GM21619 (cell line): ENCODE data around the gene TRMT44.
"Not testable (repeated sequence)": the region's sequence is repeated elsewhere in the genome, so short reads cannot be mapped to it uniquely, and the experiment has no call there.

Experiments
- ATAC-seq: cut with Tn5 transposase; IDR thresholded peaks from one replicate; pipeline ENCODE4 v1.9.1; 2021; ENCODE audit not compliant: unreplicated experiment

The TRMT44 gene

DNA sequence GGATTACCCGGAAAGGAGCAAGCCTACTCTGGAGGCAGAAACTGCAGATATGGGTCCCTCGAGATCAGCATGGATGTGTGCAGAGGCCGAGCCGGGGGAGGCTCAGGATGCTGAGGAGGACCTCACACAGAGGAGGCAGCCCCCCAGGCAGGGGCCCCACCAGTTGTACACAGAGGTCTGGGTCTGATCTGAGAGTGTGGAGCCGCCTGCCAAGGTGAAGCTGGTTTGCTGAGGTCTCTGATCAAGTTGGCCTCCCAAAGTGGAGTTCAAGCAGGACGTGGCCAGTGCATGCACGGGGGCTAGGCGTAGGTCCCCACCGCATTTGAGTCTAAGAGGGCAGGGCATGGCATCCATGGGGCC is 35.1 kb upstream of the TRMT44 start:
- ATAC-seq = no peak

DNA sequence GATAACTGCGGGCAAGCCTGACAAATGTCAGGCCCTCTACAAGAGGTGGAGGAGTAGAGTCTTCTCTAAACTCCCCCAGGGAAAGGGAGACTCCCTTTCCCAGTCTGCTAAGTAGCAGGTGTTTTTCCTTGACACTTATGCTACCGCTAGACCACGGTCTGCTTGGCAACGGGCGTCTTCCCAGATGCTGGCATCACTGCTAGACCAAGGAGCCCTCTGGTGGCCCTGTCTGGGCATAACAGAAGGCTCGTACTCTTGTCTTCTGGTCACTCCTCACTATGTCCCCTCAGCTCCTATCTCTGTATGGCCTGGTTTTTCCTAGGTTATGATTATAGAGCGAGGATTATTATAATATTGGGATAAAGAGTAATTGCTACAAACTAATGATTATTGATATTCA is 33.7 kb upstream of the TRMT44 start:
- ATAC-seq = not testable (repeated sequence)

DNA sequence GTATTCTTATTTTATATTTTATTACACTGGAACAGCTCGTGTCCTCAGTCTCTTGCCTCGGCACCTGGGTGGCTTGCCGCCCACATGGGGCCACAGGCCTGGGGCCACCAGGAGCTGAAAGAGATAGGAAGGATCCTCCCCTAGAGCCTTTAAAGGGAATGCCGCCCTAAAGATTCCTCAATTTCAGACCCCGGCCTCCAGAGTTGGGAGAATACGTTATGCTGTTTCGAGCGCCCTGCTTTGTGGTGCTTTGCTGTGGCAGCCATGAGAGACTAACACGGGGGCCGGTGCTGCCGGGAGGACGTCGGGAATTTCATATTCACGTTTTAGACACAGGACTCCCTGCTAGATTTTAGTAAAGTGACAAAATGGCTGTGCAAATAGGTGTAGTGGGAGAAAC is 33.3 kb upstream of the TRMT44 start:
- no peak for ATAC-seq

DNA sequence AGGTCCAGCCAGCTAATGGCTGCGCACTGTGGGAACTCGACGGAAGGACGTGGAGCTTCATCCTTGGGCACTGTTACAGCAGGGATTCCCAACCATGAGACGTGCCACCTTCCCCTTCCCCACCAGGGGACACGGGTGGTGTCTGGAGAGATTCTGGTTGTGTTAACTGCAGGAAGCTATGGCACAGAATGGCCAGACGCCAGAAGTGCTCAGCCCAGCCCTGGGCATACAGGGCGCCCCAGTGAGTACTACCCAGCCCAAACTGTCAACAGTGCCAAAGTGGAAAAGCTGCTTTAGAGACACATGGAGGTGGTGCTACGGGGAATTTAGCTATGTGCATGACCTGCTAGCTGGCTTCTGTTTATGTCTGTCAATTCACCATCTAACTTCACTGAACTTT is 32.8 kb upstream of the TRMT44 start:
- ATAC-seq = no peak

DNA sequence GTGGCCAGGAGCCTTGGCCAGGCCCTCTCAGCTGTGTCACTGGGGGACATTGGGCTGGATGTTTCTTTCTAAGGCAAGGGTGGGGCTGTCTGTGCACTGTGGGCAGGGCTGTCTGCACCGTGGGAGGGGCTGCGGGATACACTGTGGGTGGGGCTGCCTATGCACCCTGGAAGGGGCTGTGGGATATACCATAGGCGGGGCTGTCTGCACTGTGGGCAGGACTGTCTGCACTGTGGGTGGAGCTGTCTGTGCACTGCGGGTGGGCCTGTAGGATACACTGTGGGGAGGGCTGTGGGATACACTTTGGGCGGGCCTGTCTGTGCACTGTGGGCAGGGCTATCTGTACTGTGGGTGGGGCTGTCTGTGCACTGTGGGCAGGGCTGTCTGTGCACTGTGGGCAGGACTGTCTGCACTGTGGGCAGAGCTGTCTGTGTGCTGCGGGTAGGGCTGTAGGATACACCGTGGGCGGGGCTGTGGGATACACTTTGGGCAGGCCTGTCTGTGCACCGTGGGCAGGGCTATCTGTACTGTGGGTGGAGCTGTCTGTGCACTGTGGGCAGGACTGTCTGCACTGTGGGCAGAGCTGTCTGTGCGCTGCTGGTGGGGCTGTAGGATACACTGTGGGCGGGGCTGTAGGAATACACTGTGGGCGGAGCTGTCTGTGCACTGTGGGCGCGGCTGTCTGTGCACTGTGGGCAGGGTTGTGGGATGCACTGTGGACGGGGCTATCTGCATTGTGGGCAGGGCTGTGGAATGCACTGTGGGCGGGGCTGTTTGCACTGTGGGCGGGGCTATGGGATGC is 31.1 kb upstream of the TRMT44 start:
- ATAC-seq = no peak

DNA sequence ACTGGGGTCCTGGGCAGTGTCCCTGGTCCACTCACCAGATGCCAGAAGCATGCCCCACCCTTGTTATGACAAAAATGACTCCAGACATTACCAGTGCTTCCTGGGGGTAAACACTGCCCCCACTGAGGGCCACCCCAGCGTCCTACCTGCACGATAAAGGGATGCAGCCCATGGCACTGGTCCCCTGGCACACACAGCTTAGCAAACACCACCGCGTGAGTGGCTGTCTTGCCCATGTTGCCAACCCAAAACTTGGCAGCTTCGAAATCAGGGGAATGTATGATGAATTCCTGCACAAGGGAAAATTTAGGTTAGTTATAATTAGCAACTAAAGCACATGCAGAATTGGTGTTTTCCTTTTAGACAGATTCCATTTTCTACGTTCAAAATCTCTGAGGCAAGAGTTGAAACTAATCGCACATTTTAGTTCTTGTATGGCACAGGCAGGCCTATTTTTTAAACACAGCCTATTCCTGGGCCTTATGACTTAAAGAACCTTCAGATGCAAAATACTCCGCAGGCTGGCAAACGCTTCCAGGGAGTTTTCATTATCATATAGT is 30.4 kb upstream of the TRMT44 start:
- ATAC-seq = no peak

DNA sequence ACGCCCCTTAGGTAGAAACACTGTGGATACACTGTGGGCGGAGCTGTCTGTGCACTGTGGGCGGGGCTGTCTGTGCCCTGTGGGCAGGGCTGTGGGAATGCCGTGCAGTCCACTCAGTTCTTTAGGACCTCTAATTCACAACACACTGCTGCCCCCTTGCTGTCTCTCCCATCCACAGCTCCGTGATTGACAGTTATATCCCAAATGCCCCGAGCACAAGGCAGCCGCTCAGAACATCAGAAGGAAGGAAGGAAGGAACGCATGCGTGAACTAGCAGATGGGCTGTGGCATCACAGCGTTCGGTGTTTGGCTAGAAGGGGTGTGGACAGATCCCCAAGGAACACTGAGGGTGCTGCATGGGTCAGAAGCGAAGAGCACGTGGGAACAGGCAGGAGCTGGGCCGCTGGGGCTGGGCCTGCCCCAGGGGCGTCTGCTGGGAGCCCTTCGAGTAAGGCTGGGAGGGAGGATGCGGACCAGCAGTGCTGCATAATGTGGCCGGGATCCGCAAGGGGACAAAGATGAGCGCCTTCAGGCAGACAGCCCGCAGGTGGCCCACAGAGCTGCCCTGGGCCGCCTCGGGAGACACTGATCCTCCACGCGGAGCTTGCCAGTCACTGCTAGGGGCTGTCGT is 29.8 kb upstream of the TRMT44 start:
- ATAC-seq = no peak

DNA sequence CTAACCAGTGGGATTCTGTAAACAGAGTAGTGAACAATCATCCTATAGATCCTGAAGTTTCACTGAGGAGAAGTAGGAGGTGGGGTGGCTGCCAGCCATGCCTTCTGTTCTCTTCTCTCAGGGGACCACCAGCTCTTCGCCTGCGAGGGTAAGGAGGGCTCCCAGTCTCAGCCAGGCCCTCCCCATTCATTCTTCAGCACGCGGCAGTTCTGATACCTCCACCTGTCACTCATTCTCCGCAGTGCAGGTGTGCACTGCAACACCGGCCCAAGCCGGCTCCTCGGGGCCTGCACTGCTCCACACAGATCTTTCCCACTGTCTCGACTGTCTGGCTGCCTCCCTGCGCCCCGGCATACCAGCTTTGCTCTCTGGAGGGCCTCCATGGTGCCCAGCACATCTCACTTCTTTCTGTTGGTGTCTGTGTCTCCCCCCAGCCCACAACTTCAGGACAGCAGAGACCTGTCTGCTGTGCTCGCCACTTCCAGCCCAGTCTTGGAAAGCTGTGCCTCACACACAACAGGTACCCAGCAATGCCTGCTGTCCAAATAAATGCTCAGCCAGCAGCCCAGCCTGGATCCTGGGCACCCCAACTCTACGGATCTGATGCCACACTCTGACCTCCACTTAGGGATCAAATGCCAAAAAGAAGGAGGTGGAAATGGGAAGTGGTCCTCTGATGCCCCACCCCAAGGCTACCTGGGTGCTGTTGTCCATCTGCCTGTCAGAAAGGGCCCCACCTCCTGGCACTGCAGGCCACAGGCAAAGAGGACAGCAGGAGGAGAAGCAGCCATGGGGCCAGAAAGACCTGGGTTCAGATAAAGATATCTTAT is 29.0 kb upstream of the TRMT44 start:
- ATAC-seq = no peak

DNA sequence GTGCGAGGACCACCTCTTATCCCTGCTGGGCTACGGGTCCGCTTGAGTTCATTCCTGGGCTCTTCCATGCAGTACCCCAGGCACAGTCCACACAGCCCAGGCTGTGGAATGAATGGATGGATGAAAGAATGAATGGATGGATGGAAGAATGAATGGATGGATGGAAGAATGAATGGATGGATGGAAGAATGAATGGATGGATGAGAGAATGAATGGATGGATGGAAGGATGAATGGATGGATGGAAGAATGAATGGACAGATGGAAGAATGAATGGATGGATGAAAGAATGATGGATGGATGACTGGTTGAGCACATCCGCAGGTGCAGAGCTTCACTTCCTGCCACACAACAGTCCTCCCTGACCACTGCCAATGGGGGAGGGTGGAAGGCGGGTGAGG is 28.3 kb upstream of the TRMT44 start:
- no peak for ATAC-seq

DNA sequence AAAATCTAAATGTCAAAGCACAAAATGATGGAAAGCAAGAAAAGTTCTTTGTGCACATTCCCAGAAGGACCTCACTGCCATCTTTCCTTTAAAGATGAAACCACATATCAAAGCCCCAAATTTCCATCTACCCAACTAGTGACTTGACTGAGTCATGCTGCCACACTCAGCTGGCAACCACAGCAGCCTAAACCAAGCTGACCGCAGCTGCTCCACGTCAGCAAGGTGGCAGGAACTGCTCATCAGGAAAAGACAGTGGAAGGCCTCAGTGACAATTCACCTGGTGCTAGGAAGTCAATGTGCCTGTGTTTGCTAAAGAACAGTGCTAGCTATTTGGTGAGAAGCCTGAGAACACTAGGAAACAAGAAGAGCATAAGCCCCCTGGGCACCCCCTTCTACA is 26.2 kb upstream of the TRMT44 start:
- no peak for ATAC-seq

DNA sequence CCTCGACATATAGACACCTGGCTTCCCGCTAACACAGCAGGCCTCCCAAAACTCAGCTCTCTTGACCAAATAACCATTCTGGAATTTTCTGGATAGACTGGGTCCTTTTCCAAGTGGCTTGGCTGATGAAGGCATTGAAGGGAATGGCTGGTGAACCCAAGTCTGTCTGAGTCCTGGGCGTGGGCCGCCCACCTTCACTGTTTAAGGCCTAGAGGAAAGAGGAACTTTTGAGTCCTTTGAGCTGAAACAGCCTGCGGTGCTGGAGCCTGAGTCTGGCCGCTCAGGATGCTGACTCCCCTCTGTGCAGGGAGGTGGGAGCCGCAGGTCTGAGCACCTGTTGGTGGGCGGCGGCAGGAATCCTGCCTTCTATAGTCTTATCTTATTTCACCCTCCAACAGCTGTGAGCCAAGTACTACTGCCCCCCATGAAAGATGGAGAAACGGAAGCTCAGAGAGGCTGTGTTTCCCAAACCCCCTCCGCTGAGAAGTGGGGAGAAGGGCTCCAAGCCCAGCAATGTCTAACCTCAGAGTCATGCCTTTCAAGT is 23.4 kb upstream of the TRMT44 start:
- no peak for ATAC-seq

DNA sequence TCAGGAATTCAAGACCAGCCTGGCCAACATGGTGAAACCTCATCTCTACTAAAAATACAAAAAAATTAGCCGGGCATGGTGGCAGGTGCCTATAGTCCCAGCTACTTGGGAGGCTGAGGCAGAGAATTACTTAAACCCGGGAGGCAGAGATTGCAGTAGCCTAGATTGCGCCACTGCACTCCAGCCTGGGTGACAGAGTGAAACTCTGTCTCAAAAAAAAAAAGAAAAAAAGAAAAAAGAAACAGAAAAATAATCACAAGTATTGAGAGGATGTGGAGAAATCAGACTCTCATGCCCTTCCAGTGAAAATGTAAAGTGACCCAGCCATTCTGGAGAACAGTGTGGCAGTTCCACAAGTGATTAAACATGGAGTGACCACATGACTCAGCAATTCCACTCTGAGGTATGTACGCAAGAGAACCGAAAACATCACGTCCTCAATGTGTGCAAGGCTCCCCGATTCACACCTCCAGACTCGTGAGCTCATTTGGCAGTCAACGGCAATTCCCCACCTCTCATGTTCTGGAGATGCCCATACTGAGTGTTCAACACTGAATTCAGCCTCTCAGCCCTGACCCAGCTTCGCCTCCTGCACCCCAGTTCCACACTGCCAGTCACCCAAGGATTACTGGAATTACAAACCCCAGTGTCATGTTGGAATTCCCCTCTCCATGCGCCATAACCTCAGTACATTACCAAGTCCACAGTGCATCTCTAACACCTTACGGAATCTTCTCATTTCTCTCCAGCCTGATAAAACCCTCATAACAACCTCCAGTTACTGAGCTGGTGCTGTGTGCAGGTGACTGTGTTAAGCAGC is 21.1 kb upstream of the TRMT44 start:
- peak; percentile 77 for ATAC-seq

DNA sequence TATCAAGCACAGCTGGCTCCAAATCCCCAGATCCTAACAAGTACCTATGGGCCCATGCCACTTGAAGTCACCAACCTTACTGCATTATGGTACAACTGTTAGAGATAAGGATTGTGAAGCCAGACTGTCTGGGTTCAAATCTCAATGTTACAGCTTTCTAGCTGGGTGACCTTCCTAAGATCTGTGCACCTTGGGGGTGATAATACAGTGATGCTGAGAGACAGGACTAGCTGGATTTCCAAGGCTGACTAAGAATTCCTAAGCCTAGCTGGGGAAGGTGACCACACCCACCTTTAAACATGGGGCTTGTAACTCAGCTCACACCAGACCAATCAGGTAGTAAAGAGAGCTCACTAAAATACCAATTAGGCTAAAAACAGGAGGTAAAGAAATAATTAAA is 20.4 kb upstream of the TRMT44 start:
- not testable (repeated sequence) for ATAC-seq

DNA sequence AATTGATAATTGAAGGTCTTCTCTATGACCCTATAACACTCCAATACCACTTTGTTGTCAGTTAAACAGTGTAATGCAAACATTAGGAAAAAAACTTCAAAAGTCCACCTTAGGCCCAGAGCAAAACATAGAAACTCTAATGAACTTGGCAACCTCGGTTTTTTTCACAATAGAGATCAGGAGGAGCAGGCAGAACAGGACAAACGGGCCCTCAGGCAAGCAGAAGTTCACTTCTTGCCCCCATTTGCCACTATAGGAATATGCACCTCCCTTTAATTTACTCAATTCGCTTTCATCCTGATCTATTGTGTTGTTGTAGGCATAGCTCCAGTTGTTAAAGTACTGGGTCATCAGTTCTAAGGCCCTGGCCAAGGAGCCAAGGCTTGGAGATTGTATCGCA is 18.2 kb upstream of the TRMT44 start:
- no peak for ATAC-seq

DNA sequence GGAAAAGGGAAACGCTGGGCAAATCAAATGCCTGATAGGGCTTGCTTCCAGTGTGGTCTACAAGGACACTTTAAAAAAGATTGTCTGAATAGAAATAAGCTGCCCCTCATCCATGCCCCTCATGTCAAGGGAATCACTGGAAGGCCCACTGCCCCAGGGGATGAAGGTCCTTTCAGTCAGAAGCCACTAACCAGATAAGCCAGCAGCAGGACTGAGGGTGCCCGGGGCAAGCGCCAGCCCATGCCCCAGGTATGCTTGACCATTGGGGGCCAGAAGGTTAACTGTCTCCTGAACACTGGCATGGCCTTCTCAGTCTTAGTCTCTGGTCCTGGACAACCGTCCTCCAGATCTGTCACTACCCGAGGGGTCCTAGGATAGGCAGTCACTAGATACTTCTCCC is 17.8 kb upstream of the TRMT44 start:
- ATAC-seq = no peak

DNA sequence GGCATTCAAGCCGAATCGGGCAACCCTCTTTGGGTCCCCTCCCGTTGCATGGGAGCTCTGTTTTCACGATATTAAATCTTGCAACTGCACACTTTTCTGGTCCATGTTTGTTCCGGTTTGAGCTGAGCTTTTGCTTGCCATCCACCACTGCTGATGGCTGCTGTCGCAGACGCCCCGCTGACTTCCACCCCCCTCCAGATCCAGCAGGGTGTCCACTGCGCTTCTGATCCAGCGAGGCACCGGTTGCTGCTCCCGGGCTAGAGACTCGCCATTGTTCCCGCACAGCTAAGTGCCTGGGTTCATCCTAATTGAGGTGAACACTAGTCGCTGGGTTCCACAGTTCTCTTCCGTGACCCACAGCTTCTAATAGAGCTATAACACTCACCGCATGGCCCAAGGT is 13.3 kb upstream of the TRMT44 start:
- ATAC-seq = no peak

DNA sequence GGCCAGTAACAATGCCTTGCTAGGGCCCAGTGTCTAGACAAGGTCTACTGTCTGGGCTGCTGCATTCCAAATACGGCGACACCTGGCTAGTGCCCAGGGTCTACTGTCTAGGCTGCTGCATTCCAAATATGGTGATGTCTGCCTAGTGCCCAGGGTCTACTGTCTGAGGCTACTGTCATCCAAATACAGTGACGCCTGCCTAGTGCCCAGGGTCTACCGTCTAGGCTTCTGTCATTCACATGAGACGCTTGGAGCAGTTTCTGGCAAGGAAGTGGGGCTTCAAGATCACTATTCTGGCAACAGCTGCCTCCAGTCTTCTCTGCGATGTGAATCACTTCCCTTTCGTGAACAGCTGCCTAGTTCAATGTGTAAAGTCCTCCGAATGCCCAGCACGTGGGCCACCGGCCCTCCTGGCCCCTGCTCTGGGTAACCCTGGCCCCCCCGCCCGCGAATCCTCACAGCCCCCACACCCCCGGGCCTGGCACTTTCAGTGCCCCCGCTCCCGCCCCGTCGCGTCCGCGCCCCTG is 12.8 kb upstream of the TRMT44 start:
- peak; percentile 54 for ATAC-seq

DNA sequence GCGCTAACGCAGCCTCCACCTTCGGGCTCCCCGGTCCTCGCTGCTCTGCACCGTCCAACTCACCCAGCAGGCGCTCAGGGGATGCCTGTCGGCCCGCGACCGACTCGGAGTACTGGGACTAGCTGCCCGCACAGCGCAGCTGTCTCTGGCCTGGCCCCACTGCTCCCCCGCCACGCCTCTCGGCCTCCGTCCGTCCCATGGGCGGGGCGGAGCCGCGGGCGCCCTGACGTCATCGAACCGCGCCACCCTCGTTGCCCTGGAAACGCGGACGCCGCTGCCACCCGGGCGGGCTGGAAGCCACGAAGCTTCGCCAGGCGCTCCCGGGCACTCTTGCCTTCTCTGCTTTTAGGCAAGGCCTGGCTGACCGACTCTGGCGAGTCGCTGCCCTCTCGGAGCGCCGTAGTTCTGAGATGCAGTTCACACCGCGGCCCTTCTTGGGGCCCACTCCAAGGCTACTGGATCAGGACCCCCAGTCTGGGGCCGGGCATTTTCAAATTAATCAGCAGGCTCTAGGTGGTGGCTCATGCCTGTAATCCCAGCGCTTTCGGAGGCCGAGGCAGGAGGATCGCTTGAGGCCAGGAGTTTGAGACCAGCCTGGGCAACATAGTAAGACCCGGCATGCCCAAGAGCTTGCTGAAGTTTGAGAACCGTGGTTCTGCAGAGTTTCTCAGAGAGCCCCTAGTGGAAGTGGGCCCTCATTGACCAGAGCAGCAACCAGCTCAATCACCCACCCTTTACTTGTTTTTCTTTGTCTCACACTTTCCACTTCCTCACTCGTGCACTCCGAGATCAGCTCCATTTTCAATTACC is 12.1 kb upstream of the TRMT44 start:
- ATAC-seq = peak; percentile 94

DNA sequence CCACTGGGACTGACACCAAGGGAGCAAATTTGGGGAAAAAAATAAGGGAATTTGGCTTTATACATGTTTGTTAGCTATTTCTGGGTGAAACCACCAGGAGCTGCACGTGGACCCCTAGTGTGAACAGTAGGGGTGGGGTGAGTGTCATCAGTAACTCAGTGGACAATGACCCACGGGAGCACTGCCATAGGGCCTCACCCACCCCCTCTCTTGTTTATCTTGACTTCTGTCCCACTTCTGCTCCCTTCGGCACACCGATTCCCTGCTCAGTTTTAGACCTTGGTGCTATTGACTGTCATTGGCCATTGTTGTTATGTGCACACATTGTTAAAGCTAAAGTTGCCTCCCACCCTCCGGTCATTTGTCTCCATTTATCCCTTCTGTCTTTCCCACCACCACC is 9.0 kb upstream of the TRMT44 start:
- ATAC-seq = no peak
